ENCODE measurements around the gene SLC48A1. TPM values are rescaled to one million over a fixed set of nuclear protein-coding genes. Genes with fewer than 3 reads are reported as not detected.

Gene SLC48A1
- total and polyA plus RNA-seq, 3 donors from 2014 or later, result 21.0 to 32.0 (median 25.5) TPM

DNA sequence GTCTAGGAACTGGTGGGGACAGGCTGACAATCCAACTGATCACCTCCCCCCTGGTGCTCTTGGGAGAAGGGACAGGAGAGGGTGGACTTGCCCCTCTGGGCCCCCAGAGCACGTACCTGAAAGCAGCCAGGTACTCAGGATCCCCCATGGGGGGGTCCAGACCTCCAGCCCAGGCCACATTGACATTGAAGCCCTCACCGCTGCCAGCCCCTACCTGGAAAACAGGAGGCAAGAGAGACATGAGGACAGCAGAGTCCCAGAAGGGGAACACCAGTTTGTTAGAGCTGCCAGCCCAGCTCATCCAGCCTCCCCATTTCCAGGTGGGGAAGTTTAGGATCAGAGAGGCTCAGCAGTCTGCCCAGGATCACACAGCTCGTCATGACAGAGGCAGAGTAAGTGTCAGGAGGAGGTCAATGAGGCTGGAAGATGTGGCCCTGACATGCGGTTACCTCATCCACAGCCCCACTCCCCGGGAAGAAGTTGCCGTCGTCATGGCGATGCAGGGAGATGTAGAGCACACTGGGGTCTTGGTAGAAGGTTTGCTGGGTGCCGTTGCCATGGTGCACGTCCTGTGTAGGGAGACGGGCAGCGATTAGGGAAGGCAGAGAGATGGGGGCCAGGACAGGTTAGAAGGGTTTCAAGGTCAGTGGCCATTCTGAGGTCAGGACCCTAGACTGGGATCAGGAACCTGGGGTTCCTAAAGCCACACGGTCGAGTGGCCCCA lies 14.7 kb downstream of the SLC48A1 start:
- peaks cover 4% of the 10 kb centered on the region for H3K4me1 ChIP-seq
- no peak for DNase-seq
- H3K9me3 ChIP-seq, result no peaks in the 10 kb centered on the region
- 78 to 84% methylated on average over 12 to 14 of the region's 14 CpGs for WGBS, 2 donors
- intact Hi-C loops (cut with DNase I; ENCODE audit: low total_unique reads), result no loop called here
- H3K4me3 ChIP-seq, result no peak overlapping the region
- TF ChIP-seq, protein P1, sequence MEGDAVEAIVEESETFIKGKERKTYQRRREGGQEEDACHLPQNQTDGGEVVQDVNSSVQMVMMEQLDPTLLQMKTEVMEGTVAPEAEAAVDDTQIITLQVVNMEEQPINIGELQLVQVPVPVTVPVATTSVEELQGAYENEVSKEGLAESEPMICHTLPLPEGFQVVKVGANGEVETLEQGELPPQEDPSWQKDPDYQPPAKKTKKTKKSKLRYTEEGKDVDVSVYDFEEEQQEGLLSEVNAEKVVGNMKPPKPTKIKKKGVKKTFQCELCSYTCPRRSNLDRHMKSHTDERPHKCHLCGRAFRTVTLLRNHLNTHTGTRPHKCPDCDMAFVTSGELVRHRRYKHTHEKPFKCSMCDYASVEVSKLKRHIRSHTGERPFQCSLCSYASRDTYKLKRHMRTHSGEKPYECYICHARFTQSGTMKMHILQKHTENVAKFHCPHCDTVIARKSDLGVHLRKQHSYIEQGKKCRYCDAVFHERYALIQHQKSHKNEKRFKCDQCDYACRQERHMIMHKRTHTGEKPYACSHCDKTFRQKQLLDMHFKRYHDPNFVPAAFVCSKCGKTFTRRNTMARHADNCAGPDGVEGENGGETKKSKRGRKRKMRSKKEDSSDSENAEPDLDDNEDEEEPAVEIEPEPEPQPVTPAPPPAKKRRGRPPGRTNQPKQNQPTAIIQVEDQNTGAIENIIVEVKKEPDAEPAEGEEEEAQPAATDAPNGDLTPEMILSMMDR (IDR thresholded peaks at IDR 0.05), result no peak
- TF ChIP-seq POLR2A (IDR thresholded peaks at IDR 0.05), result no peak
- H3K36me3 ChIP-seq (ENCODE audit: low read depth, missing control alignments), result no peaks in the 10 kb centered on the region
- H3K27ac ChIP-seq, result no peak overlapping the region
- H3K27me3 ChIP-seq, result no peaks in the 10 kb centered on the region

DNA sequence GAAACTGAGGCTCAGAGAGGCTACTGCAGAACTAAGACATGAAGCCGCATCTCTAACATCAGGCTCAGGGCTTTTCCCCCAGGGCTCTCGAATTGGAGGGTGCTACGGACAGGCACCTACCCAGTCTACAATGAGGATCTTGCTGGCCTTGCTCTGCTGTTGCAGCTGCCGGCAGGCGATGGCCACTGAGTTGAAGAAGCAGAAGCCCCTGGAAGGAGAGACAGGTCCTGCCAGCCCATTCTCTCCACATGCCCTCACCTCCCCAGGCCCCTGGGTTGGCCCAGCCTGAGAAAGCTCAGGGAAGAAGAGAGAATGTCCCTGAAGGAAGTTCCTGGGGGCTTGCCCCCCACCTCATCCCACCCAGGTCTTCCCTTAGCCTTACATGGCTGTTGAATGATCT lies 16.1 kb downstream of the SLC48A1 start:
- Histone ChIP-seq H3K27me3 (no peaks in the 10 kb centered on the region), H3K4me1 (no peaks in the 10 kb centered on the region), H3K27ac (no peak overlapping the region), H3K4me3 (no peak overlapping the region), H3K9me3 (no peaks in the 10 kb centered on the region), H3K36me3 (ENCODE audit: low read depth, missing control alignments) (no peaks in the 10 kb centered on the region)
- intact Hi-C loops (cut with DNase I; ENCODE audit: low total_unique reads), result no loop called here
- no peak for DNase-seq
- 94% methylated on average over 5 of the region's 5 CpGs for WGBS, 2 donors
- TF ChIP-seq POLR2A (IDR thresholded peaks at IDR 0.05), result no peak
- TF ChIP-seq, protein P1 (IDR thresholded peaks at IDR 0.05), result no peak

DNA sequence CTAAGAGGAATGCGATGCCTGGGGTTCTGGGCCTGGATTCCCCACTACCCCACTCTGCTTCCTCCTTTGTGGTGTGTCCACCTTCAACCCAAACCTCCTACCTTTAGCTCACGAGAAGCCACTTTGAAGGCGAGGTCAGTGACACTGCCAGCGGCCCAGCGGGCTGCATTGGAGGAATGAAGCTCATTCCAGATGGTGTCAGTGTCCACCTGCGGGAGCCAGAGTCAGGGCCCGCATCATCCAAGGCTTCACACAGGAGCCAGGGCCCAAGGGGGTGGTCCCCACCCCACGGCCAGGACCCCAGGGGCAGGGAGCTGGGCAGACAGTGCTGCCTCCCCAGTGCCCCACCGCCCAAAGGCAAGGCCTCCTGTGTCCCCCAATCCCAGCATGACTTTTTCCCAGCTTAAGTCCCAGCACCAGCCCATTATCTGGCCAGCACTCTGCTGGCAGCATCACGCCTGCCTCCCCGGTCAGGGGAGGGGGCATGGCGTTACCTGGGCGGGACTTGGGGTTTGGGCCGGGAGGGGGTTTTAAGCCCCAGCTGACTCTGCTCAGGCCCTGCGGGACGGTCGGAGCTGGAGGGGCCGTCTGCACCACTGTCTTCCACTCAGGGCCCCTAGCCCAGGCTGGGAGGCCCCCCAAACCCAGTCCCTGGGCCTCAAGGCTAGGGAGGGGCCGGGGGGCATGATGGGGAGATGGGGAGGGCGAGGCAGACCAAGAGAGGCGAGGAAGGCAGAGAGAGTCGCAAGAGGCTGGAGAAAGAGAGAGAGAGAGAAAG lies 16.9 kb downstream of the SLC48A1 start:
- Histone ChIP-seq H3K4me3 (no peak overlapping the region), H3K27me3 (no peaks in the 10 kb centered on the region), H3K36me3 (ENCODE audit: low read depth, missing control alignments) (no peaks in the 10 kb centered on the region), H3K9me3 (no peaks in the 10 kb centered on the region), H3K4me1 (no peaks in the 10 kb centered on the region), H3K27ac (no peak overlapping the region)
- intact Hi-C loops (cut with DNase I; ENCODE audit: low total_unique reads), result no loop called here
- DNase-seq, result no peak
- TF ChIP-seq POLR2A (IDR thresholded peaks at IDR 0.05), result no peak
- TF ChIP-seq, protein P1 (IDR thresholded peaks at IDR 0.05), result no peak
- 91 to 93% methylated on average over 13 to 22 of the region's 22 CpGs for WGBS, 2 donors

DNA sequence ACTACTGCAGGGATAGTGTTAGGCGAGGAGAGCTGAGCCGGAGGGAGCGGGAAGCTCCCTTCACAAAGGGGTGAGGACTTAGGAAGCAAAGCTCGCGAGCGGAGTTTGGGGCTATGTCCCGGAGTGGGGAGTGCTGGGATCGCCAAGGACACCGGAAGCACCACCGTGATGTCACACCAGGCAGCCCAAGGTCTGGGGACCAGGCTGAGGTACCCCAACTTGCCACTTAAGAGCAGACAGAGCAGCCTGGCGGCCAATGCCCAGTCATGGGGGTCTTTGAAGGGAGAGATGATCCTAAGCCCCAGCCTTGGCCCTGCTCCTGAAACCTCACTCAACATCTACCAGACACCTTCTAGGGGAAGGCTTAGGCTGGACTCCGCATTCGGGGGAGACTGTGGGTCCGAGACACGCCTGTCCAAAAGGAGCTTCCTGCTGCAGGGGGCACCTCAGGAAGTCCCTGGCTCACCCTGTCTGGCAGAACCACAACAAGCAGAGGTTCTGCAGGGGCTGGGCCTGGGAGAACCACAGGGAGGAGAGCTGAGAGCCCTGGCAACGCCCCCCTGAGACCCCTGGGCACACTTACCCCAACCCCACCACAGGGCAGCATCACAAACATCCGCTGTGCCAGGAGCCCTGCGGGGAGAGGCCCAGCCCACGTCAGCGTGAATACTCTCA lies 17.8 kb downstream of the SLC48A1 start:
- intact Hi-C loops (cut with DNase I; ENCODE audit: low total_unique reads), result no loop called here

More for the DNA sequence above, 17.8 kb downstream of the SLC48A1 start:
- H3K9me3 ChIP-seq, result no peaks in the 10 kb centered on the region
- no peak for DNase-seq
- no peak overlapping the region for H3K27ac ChIP-seq
- no peaks in the 10 kb centered on the region for H3K4me1 ChIP-seq
- WGBS, 2 donors, result 88 to 92% methylated on average over 6 to 20 of the region's 20 CpGs
- TF ChIP-seq, protein P1 (IDR thresholded peaks at IDR 0.05), result no peak
- no peak for TF ChIP-seq POLR2A (IDR thresholded peaks at IDR 0.05)
- no peak overlapping the region for H3K4me3 ChIP-seq
- no peaks in the 10 kb centered on the region for H3K36me3 ChIP-seq (ENCODE audit: low read depth, missing control alignments)
- H3K27me3 ChIP-seq, result no peaks in the 10 kb centered on the region
